ENCODE results near the gene C10orf105.

DNA sequence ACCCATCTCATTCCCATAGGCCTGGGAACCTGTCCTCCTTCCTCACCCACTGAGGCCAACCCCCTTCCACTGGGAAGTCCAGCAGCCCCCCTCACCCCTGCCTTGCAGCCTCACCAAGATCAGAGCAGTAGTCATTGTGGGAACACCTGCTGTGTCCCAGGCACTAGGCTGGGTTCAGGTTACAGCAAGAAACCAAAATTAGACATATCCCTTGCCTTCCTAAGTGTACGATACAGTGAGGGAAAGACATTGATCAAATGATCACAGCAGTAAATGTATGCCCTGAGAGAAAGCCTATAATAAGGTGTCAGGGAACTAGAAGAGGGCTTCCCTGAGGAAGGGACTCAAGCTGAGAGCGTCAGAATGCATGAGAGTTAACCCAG, 17.0 kb upstream of the C10orf105 start:
- TF ChIP-seq, protein P1, sequence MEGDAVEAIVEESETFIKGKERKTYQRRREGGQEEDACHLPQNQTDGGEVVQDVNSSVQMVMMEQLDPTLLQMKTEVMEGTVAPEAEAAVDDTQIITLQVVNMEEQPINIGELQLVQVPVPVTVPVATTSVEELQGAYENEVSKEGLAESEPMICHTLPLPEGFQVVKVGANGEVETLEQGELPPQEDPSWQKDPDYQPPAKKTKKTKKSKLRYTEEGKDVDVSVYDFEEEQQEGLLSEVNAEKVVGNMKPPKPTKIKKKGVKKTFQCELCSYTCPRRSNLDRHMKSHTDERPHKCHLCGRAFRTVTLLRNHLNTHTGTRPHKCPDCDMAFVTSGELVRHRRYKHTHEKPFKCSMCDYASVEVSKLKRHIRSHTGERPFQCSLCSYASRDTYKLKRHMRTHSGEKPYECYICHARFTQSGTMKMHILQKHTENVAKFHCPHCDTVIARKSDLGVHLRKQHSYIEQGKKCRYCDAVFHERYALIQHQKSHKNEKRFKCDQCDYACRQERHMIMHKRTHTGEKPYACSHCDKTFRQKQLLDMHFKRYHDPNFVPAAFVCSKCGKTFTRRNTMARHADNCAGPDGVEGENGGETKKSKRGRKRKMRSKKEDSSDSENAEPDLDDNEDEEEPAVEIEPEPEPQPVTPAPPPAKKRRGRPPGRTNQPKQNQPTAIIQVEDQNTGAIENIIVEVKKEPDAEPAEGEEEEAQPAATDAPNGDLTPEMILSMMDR (IDR thresholded peaks at IDR 0.05) = no peak
- TF ChIP-seq POLR2A (IDR thresholded peaks at IDR 0.05; ENCODE audit: low read depth) (no peak), POLR2AphosphoS5 (IDR thresholded peaks at IDR 0.05) (no peak), EP300 (IDR thresholded peaks at IDR 0.05) (no peak)

Data from esophagus muscularis mucosa (tissue), 4 donors.